Hematopoietic multipotent progenitor cell treated with erythropoietin and hydrocortisone succinate and interleukin-3 and kit ligand, for 15 days (in vitro differentiated cells): ENCODE results near the gene LIMCH1.
"Not testable (repeated sequence)": the region's sequence is repeated elsewhere in the genome, so short reads cannot be mapped to it uniquely, and the experiment has no call there.

Source experiments
- DNase-seq: peaks from one replicate; pipeline ENCODE4 v3.0.0-alpha.2; 2015; ENCODE audit warnings: low spot score

The LIMCH1 gene, protein sequence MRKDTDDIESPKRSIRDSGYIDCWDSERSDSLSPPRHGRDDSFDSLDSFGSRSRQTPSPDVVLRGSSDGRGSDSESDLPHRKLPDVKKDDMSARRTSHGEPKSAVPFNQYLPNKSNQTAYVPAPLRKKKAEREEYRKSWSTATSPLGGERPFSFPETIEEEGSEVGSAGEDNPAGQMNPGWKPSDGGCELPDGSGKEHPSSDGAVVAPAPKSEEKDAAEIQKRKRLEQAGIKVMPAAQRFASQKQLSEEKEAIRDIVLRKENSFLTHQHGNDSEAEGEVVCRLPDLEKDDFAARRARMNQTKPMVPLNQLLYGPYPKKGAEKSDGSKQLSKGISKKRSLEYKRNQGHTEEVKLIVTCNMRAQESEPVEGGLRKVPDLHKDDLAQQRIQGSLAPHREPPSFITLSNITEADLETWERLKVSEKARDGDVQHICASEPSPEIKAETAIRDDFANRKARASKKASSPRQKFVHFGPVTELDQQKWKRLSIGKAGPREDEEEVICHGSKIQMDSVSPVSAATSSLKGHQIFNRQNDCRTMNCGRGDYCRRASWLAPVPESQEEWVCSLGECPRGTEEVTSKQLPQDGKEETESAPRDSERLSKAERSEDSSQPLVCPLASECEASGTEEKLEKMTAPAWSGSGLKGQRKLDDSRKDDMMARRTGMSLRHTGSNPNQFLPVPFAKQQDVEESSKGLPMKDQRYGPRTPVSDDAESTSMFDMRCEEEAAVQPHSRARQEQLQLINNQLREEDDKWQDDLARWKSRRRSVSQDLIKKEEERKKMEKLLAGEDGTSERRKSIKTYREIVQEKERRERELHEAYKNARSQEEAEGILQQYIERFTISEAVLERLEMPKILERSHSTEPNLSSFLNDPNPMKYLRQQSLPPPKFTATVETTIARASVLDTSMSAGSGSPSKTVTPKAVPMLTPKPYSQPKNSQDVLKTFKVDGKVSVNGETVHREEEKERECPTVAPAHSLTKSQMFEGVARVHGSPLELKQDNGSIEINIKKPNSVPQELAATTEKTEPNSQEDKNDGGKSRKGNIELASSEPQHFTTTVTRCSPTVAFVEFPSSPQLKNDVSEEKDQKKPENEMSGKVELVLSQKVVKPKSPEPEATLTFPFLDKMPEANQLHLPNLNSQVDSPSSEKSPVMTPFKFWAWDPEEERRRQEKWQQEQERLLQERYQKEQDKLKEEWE (N-terminal part only)

DNA sequence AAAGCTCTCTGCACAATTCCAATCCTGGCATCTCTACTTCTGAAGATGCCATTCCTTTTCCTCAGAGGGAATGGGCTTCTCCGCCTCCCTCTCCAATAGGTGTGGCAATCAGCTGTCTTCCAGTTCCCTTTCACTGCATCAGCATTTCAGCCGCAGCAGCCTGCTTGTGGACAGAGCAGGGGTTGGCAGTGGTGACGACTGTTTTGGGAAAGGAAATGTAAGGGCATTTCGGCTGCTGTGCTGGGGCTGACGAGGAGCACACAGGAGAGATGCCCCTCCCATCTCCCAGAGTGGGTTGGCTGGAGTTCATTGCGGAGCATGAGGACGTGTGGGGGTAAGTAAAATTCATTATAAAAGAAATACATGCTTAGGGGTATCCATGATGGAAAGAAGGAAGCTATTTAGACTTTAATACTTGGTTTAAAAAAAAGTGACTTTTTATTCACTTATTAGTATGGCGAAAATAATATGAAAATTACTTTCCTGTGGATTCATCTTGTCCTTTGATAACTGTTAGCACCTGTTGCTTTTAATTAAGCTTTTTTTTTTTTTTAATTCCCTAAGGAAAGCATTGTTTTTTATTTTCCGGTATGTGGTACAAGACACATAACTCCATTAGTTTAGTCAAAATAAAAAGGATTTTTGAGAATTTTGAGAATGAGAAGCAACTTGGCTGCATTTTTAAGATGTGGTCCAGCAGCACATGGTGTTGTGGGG lies at the start of gene LIMCH1:
TSS of gene LIMCH1 (plus strand) at position 141 of the 717 bp plus-strand sequence. CDS start 67,839 bp downstream, outside the sequence.
- DNase-seq: no peak

DNA sequence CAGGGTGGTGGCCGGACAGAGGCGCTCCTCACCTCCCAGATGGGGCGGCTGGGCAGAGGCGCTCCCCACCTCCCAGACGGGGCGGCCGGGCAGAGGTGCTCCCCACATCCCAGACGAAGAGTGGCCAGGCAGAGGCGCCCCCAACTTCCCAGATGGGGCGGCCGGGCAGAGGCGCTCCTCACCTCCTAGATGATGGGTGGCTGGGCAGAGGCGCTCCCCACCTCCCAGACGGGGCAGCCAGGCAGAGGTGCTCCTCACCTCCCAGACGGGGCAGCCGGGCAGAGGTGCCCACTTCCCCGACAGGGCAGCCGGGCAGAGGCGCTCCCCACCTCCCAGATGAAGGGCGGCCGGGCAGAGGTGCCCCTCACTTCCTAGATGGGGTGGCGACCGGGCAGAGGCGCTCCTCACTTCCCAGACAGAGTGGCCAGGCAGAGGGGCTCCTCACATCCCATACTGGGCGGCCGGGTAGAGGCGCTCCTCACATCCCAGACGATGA lies 46.8 kb upstream of the LIMCH1 start:
- DNase-seq: not testable (repeated sequence)

DNA sequence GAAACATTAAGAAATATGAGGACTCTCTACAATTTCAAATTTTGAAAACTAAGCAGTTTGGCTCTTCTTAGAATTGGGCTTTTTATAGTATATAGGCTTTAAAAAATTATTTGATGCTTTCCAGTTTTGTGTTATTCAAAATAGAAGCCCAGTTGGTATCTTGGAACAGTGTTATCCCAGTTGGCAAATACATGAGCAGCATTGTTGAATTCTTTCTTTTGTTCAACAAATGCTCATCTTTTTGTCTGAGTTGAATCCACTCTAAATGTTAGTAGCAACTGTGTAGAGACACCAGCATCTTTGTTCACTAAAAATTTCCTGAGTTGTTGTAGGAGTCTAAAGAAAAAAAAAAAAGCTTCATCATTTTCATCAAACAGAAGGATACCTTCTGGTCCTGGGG lies 41.0 kb upstream of the LIMCH1 start:
- DNase-seq: no peak

DNA sequence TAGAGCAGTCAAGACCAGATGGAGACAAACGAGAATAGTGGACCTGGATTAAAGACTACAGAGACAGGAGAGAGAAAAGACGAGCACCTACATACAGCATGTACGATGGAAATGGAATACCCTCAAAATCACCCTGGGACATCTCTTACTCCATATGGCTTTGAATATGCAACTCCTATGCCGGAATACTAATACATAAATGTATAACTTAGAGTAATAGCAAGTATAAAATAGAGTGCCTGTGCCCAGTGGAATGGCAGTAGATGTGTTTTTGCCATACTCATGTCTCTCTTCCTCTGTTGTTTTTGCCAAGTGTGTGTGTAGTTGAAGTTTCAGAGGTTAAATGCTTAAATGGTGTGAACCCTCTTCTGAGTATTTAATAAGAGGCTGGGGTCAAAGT lies 39.8 kb upstream of the LIMCH1 start:
- DNase-seq: no peak

DNA sequence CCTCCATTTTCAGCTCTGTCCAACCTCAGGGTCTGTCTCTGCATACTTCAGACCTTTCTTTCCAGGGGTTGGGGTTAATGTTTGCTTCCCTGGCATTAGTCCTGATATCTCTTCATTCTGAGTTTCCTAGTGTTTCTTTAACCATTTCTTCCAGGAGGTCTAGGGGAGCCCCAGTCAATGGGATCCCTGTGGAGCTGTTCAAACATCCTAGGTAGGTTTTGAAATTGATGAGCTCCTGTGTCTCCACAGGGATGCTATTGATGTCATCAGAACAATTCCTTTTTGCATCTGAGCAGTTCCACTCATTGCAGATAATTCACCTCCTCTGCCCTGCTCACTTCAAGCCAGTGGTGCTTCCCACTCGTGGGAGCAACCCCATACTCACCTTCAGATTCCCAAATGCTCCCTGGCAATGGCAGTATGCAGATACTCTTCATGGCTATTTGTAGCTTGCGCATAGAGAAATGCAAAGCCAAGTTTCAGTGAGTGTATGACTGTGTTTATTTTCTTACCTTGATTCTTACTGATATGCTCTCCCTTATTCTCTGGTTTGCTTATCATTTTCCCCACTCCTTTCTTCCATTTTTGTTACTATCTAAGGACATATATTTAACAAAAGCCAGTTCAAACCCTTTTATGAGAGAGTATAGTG lies 33.7 kb upstream of the LIMCH1 start:
- DNase-seq: no peak

DNA sequence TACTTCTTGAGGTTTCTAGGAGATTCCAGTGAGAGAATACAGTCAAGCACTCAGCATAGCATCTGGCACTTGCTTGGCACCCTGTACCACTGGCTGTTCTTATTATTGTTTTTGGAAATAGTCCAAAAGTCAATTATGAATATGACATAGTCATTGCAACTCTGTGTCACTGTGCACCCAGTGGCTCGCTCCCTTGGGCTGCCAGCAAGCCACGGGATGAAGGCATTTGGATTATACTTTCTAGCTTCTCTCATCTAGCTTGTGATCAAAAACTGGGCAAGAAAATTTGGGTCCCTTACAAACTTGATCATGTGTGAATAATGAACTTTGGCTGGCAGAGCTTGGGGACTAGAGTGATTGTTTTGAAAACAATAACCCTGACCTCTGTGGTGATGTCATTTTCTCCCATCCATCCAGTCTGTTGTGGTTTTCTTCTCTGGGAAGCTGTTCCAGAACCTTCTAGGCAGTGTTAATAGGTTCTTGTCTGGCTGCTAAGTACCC lies 32.7 kb upstream of the LIMCH1 start:
- DNase-seq: no peak

DNA sequence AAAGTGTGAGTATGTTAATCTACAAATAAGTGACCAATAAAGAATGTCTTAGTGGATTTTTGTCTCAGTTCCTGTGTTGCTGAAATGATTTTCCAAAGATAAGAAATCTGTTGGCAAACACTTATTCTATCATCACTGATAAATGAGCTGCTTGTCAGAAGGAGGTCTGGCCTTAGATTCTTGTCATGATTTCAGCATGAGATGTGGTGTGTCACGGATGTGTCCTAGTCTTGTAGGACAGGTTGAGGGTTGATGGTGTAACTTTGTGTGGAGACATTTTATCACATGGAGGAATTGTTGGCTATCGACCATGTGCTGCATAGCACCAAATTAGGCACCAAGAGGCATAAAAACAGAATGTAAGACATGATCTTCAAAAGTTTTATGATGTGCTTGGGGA lies 31.8 kb upstream of the LIMCH1 start:
- DNase-seq: no peak

DNA sequence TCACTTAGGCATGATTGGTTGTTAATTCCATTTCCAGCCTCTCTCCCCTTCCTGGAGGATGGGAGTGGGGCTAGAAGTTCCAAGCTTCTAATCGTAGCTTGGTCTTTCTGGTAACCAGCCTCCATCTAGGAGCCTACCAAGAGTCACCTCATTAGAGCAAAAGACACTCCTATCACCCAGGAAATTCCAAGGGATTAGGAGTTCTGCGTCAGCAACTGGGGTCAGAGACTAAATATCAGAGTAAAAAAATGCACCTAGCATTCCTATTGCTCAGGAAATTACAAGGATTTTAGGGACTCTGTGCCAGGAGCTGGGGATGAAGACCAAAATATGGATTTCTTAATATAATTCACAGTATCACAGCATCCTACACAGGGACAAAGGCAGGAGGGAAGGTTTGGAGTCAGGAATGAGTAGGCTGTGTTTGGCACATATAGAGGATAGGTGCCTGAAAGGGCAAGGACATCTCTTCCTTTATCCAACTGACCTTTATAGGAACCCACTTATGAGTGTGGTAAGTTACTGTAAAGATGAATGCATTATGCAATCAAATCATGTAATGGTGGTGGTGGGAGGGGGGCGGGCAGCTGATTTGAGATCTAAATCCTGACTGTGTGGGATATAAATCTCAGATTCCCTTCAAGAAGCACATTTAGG lies 30.5 kb upstream of the LIMCH1 start:
- DNase-seq: no peak

DNA sequence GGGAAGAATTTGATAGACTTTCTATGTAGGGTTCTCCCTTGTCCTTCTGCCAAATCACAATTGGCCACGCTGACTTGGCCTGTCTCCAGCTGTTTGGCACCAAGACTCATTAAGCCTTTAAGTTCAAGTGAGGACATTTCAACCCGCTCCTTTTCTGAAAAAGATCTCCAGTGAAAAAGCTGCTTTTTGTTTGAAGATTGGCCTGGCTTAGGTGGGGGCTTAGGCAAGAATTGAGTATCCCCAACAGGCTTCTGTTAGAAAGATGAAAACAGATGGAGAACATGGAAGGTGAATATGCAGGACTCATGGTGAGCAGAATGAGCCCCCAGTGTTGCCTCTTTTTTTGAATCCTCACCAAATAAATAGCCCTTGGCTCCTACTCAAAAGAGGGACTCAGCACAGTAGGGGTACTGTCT lies 28.5 kb upstream of the LIMCH1 start:
- no peak for DNase-seq

DNA sequence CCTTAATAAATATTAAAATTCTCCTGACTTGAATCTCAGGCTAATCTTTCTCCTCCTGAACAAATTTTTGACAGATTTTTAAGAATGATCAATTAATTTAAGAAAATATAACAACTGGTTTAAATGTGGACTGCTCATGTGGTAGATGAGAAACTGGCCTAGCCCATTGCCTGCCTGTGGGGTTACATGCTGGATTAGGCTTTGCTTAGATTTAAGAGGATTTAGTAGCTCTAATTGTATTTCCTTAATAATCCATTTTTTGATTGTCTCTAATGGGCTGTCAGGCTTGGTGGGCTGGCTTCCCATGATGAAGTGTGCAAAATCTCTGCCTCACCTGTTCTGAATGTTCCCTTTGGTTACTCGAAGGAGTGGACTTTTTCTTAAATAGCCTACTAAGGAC lies 27.8 kb upstream of the LIMCH1 start:
- no peak for DNase-seq

DNA sequence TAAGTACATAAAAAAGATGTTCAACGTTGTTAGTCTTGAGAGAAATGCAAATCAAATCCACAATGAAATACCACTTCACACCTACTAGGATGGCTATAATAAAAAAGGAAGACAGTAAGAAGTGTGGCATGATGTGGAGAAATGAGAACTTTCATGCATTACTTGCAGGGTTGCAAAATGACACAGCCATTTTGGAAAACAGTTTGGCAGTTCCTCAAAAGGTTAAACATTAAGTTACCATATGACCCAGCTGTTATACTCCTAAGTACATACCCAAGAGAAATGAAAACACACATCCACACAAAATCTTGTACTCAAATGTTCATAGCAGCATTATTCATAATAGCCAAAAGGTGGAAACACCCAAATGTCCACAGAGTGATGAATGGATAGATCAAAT lies 25.8 kb upstream of the LIMCH1 start:
- no peak for DNase-seq

DNA sequence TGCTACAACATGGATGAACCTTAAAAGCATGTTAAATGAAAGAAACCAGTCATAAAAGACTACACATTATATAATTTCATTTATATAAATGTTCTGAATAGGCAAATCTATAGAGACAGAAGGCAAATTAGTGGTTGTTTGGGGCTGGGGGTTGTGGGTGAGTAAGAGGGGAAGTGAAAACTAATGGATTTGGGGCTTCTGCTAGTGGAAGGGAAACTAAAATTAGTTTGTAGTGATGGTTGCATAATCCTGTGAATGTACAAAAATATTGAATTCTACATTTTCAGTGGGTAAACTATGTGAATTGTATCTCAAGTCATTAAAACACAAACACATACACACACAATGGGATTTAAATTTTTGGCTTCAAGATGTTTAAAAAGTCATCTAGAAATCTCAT lies 25.4 kb upstream of the LIMCH1 start:
- DNase-seq: no peak

DNA sequence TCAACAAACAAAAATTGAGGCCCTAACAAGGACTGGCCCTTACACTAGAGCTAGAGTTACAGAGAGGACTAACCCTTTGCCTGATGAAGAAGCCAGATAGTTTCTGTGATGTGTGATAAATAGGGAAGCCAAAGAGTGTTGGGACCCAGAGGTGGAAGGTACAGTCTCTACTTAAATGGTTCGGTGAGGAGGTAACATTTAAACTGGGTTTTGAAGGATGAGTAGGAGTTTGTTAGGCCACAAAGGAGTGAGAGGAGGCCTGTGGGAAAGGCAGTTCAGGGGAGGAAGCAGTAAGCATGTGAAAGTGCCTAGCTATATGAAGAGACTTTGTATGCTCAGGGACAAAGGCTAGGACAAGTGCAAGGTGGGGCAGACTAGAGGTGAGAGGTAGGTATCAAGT lies 23.8 kb upstream of the LIMCH1 start:
- DNase-seq: no peak

DNA sequence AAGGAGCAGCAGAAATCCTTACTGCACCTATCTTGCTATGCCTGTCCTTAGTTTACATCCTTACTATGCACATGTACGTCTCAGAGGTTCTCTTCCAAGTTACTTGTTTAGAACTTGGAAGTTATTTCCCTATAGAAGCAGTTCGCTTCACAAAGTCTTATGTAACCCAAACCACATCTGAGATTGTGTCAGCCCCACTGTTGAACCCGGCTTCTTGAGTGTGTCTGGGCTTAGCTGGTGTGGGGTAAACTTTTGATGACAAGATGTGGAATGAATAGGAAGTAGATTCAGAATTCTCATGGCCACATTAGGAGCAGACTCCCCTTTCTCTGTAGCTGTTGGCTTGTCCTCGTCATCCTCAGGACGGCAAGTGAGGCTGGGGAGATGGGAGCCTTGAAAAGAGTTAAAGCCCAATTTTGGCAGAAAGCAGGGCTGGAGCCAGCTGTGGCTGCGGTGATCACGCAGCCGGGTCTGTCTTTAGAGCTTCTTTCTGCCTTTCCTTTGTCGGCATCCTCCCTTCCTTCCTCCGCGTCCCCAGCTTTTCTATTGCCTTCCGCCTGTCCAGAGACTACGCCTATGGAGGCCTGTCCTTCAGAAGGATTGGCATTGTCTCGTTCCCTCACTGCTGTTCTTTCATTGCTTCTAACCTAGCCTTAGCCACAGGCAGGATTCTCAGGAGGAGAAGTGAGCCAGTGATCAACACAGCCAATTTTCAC lies 23.0 kb upstream of the LIMCH1 start:
- DNase-seq: no peak

DNA sequence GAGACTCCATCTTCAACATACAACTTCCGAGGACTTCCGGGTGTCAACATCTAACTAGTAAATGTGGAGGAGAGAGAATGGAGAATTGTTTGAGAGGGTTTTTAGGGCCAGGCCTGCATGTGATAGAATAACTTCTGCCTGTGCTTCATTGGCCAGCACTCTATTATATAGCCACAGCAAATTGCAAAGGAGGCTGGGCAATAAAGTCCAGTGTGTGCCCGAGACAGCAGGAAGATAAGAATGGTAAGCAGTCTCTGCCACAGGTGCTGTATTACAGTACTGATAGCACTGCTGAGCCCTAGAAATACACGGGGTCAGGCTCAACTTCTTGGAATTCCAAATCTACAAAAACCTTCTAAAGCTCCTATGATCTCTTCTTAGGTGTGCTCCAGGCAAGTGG lies 20.8 kb upstream of the LIMCH1 start:
- no peak for DNase-seq

DNA sequence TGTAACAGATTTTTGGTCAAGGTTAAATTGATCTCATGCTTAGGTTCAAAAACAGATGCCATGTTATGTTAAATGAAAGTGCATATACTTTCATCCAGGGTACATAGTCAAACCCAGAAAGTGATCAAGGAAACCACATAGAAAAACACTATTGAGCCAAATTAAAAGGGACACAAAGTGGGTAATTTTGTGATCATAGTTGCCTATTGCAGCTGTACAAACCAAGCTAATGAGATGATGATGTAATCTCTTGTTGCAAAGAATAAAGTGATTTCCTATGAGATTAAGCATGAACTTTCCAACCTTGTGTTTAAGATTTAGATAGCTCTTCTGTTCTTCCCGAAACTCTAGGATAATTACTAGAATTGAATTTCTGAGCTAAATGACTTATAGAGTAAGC lies 20.2 kb upstream of the LIMCH1 start:
- DNase-seq: no peak

DNA sequence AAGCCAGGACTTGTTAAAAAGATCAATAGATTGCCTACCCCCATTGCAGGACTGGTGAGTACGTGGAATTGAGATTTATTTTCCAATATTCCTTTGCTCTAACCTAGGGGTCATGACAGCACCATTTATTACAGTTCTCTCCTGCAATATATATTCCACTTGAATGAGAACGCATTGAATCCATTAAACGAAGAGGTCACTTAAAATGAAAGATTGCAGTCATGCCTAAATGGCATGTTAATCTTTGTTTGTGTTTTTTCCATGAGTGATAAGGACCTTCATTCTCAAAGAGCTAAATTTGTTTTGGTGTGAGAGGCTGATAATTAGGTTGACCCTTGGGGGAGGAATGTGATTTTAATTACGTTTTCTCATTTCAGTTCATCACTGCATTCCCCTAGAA lies 13.5 kb upstream of the LIMCH1 start:
- DNase-seq: no peak

DNA sequence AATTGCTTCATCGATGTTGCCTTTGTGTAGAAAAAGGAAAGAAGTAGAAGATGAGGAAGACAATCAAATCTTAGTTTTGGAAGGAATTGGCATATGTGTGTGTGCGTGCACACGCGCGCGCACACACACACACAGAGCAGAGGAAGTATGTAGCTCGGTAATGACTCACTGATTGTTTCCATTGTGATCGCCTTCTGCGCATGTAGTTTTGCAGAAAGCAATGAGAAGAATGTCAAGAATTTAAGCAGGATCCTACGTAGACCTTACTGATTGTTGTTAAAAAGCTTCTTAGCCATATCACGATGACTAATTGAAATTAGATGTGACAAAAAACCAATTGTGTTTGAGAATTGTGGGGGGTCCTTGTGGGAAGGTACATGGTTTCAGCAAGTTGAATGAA lies 12.8 kb upstream of the LIMCH1 start:
- no peak for DNase-seq

DNA sequence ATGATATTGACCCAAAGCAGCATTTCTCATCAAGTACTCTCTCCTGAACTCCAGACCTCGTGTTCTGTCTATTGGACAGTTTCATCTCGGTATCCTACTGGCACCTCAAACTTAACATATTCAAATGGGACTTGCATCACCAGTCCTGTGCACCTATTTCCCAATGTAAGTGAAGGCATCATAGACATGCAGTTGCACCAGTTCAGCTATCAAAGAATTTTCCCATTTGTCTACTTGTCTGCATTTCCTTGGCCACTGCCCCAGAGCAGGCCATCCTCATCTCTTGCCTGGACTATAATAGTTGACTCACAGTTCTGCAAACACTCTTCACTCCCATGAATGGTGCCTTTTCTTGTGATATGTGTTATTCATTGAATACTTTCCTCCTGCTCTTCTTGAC lies 11.3 kb upstream of the LIMCH1 start:
- no peak for DNase-seq
